HG02885 (cell line): ENCODE measurements around the gene FAM3B.
"Not testable (repeated sequence)": the region's sequence is repeated elsewhere in the genome, so short reads cannot be mapped to it uniquely, and the experiment has no call there.

Experiments
- ATAC-seq: cut with Tn5 transposase; IDR thresholded peaks from one replicate; pipeline ENCODE4 v1.9.1; 2021; ENCODE audit warnings: mild to moderate bottlenecking; ENCODE audit not compliant: unreplicated experiment, poor library complexity

The FAM3B gene

GRCh38 chr21:41348434-41348833 lies 31.8 kb downstream of the FAM3B start:
- ATAC-seq = no peak

- no peak for ATAC-seq
Measured at GRCh38 chr21:41349126-41349525, 32.5 kb downstream of the FAM3B start.

- ATAC-seq = no peak
Measured at GRCh38 chr21:41349619-41350390, 33.2 kb downstream of the FAM3B start.

GRCh38 chr21:41350436-41351155 lies 34.0 kb downstream of the FAM3B start:
- ATAC-seq = no peak

- ATAC-seq = no peak
Measured at GRCh38 chr21:41357546-41357945, 40.9 kb downstream of the FAM3B start.

- no peak for ATAC-seq
Measured at GRCh38 chr21:41358193-41359166, 41.9 kb downstream of the FAM3B start.

- no peak for ATAC-seq
Measured at GRCh38 chr21:41359286-41359685, 42.7 kb downstream of the FAM3B start.

GRCh38 chr21:41359754-41360071 lies 43.1 kb downstream of the FAM3B start:
- ATAC-seq = not testable (repeated sequence)

- no peak for ATAC-seq
Measured at GRCh38 chr21:41360072-41360821, 43.6 kb downstream of the FAM3B start.

GRCh38 chr21:41361053-41361785 lies 44.6 kb downstream of the FAM3B start:
- ATAC-seq = peak; percentile 18

- peak; percentile 70 for ATAC-seq
Measured at GRCh38 chr21:41361786-41362604, 45.4 kb downstream of the FAM3B start, which contains the start of gene MX2. Gene MX2, plus strand, starts transcription at chr21:41362027. Its CDS starts 14,880 bp downstream, at chr21:41376907.

- no peak for ATAC-seq
Measured at GRCh38 chr21:41362605-41363369, 46.2 kb downstream of the FAM3B start.

GRCh38 chr21:41363370-41364270 lies 47.0 kb downstream of the FAM3B start:
- ATAC-seq = no peak

- ATAC-seq = no peak
Measured at GRCh38 chr21:41364308-41364707, 47.7 kb downstream of the FAM3B start.

GRCh38 chr21:41365377-41366107 lies 48.9 kb downstream of the FAM3B start:
- ATAC-seq = no peak

GRCh38 chr21:41366522-41367151 lies 50.0 kb downstream of the FAM3B start:
- no peak for ATAC-seq
